Nucleus accumbens (tissue), 56 donors: ENCODE data around the gene CORO1C.
A peak's percentile ranks its signal among the peaks of the same experiment; 100 is the strongest.
"Not testable (repeated sequence)": the region's sequence is repeated elsewhere in the genome, so short reads cannot be mapped to it uniquely, and the experiment has no call there.

Source experiments
- DNase-seq, 56 donors: peaks; one replicate each; lab custom pipeline; 2025; lab: John Stamatoyannopoulos, UW

Gene CORO1C

DNA sequence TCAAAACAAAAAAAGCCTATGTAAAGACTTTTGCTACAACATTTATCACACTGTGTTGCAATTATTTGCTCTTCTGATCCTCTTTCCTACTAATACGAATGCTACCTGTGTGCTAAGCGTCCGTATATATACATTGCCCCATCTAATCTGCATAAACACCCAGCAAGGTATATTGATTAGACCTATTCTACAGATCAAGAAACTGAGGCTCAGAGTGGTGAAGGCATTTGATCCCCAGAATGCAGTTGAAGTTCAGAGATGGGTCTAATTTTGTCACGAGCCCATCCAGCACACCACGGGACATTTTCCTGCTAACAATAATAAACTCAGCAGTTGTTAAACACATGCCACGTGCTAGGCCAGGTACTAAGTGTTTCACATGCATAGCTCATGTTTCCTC, 25.1 kb upstream of the CORO1C start:
- DNase-seq: no peak

DNA sequence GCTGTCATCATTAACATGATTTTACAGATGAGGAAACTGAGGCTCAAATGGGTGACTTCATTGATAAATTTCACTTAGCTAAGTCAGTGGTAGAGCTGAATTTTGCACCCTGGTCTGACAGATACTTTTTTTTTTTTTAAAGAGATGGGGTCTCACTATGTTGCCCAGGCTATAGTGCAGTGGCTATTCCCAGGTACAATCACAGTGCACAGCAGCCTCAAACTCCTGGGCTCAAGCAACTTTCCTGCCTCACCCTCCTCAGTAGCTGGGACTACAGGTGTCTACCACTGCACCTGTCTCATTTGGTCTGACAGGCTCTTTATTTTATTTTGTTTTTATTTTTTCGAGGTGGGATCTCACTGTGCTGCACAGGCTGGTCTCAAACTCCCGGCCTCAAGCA, 24.2 kb upstream of the CORO1C start:
- DNase-seq: no peak

DNA sequence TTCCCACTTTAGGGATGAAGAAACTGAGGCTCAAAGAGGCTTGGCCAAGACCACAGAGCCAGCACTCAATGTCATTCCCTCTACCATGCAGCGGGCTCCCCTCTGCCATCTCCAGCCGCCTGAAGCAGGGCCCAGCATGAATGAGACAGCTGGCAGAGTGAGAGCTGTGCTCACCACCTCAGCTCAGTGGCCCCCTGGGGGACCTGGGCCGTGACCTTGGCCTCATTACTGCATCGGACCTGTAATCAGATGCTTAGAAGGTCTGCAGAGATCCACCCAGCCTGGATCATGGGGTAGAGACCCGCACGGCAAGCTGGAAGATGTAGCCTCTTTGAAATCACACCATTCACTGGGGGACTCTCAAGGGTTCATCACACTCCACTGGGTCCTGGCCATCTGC, 22.7 kb upstream of the CORO1C start:
- DNase-seq: no peak

DNA sequence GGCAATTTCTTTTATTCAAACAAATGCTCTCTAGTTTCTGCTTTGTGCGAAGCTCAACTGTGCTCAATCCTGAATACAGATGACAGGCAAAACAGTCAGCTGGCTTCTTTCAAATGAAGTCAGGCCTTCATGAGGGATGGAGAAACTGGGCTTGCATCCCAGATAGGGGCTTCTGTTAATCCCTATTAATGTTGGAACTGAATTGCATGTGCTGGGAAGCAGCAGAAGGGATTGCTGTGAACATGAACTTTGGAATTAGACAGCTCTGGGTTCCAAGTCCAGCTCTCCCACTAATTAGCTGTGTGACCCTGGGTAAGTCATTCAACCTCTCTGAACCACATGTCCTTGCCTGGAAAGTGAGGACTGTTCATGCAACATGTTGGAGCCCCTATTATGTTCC, 21.1 kb upstream of the CORO1C start:
- peak in 4 of 56 donors; percentile 9 to 22 (median 10) for DNase-seq

DNA sequence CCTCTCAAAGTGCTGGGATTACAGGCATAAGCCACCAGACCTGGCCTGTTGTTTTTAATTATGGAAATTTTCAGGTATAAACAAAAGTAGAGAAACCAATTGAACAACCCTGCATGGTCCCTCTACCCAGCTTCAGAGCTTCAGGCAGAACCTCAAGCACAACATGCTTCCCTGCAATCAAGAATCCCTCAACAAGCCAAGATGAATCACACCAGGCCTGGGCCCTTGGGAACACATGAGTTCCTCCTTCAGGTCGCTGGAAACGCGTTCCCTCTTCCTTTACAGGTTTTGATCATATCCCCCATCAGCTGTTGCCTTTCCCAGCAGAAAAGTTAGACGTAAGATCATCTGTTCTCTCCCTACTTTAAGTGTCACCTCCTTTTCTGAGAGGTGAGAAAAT, 20.5 kb upstream of the CORO1C start:
- no peak for DNase-seq

DNA sequence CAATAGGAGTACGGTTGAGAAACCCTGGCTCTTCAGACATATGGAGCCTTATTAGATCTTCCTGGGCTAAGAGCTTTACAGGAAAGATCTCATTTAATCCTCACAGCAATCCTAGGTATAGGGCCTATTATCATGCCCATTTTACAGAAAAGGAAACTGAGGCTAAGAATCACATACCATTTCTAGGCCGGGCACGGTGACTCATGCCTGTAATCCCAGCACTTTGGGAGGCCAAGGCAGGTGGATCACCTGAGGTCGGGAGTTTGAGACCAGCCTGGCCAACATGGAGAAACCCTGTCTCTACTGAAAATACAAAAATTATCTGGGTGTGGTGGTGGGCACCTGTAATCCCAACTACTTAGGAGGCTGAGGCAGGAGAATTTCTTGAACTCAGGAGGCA, 19.7 kb upstream of the CORO1C start:
- not testable (repeated sequence) for DNase-seq

DNA sequence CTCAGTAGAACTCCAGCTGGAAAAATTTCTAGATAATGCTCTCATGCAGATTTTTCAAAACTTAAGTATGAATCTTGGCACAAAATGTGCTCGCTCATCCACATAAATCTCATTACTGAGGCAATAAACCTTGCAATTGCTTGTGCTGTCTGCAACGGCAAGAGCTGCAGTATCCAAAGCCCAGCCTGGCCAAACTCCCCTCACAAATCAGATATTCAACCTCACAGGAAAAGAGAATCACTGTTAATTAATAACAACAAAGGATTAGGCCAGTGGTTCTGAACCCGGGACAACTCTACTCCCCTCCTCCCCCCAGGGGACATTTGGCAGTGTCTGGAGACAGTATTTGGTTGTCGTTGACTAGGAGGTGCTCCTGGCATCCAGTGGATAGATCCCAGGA, 19.2 kb upstream of the CORO1C start:
- no peak for DNase-seq

DNA sequence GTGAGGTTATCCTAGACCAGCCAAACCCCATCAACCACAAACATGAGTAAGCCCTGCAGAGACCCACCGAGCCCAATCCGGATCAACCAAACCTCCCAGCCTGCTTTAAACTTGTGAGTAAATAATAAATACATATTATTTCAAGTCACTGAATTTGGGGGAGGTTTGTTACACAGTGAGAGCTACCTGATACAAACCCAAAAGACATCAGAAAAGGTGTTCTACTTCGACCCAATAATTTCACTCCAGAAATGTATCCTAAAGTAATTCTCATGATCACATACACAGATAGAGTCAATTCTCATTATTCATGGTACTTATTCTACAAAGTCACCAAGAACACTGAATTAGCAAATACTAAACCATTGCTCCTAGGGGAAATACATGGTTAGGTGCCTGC, 16.2 kb upstream of the CORO1C start:
- DNase-seq: no peak

DNA sequence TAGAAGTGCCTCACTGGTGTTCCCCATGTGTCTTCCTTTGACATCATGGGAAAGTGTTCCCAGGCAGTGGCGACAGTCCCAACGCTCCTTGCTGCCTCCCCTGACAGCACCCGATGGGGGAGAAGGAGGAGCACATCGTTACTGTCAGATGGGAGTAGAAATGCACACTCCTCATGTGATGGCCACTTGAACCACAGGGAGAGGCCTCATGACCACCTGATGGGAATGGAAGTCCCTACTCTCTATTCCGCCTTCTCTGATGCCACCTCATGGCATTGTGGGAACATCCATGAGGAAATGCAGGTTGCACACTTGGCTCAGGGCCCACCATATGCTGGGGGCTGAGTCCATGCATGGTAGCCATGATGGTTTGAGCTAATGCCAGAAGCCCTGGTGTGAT, 14.3 kb upstream of the CORO1C start:
- no peak for DNase-seq

DNA sequence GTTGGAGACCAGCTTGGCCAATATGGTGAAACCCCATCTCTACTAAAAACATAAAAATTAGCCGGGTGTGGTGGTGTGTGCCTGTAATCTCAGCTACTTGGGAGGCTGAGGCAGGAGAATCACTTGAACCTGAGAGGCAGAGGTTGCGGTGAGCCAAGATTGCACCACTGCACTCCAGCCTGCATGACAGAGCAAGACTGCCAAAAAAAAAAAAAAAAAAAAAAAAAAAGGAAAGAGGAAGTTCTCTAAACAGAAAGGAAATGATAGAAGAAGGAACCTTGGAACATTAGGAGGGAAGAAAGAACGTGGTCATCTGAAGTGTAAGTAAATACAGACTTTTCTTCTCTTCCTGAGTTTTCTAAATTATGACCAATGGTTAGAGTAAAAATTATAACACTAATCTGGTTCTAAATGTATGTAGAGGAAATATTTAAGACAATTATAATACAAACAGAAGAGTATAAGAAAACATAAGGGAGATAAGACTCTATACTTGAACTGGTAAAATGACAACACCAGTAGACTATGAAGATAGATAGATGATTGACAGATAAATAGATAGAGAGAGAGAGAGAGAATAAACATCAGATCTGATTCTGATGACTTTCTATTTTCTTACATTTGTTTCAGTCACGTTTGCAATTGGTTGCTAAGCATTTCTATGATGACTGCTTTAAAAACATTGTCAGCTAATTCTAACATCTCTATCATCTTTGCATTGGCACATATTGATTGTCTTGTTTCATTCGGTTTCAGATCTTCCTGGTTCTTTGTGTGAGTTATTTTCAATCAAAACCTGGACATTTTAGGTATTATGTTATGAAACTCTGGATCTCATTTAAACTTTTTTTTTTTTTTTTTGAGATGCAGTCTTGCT, 12.9 kb upstream of the CORO1C start:
- no peak for DNase-seq

DNA sequence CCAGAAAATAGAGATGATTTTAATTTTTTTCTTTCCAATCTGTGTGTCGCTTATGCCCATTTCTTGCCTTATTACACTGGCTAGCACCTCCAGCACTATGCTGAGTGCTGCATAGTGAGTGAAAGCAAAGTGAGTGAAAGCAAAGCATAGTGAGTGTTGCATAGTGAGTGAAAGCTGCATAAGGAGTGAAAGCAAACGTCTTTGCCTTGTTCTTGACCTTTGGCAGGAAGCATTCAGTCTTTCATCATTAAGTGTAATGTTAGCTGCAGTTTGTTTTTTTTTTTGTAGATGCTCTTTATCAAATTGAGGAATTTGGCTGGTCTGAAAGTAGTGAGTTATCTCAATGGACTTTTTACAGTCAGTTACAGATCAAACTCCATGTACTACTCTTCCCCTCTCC, 6.9 kb upstream of the CORO1C start:
- no peak for DNase-seq

DNA sequence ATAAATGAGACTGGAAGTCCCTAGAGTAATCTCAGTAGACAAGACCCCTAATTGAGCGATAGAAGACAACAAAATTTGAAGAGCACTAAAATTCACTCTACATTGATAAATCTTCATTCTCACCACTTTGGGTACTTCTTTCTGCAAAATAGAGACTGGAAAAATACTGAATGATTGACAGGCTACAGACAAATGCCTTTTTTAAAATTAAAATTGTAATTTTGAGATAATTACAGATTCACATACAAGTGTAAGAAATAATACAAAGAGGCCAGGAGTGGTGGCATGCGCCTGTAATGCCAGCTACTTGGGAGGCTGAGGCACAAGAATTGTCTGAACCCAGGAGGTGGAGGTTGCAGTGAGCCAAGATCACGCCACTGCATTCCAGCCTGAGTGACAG, 4.5 kb upstream of the CORO1C start:
- no peak for DNase-seq

DNA sequence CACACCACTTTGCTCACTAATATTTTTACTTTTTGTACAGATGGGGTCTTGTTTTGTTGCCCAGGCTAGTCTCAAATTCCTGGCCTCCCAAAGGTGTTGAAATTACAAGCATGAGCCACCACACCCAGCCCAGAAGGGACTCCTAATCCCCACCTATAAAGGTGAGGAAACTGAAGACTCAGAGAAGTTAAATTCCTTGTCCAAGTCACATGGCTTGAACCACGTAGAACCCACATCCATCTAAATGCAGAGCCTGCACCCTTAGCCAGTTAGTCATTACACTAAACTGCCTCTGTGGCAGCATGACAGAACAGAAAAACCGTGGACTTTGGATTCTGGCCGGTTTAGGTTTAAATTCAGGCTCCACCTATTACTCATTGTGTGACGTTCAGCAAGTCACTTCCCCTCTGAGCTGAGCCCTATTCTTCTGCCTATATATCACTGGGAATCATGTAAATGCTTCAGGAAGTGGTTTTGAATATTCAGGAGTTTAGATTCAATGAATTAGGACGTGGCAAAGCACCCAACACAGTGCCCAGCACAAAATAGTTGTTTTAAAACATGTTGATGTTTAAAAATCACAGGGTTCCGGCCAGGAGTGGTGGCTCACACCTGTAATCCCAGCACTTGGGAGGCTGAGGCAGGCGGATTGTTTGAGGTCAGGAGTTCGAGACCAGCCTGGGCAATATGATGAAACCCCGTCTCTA, 3.0 kb upstream of the CORO1C start:
- no peak for DNase-seq

DNA sequence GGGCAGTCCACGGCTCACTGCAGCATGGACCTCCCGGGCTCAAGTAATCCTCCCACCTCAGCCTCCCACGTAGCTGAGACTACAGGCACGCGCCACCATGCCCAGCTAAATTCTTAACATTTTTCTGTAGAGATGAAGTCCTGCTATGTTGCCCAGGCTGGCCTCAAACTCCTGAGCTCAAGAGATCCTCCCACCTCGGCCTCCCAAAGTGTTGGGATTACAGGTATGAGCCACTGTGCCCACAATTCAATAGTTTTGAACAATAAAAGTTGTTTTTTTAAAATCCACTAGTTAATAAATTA, 1.9 kb upstream of the CORO1C start:
- not testable (repeated sequence) for DNase-seq

DNA sequence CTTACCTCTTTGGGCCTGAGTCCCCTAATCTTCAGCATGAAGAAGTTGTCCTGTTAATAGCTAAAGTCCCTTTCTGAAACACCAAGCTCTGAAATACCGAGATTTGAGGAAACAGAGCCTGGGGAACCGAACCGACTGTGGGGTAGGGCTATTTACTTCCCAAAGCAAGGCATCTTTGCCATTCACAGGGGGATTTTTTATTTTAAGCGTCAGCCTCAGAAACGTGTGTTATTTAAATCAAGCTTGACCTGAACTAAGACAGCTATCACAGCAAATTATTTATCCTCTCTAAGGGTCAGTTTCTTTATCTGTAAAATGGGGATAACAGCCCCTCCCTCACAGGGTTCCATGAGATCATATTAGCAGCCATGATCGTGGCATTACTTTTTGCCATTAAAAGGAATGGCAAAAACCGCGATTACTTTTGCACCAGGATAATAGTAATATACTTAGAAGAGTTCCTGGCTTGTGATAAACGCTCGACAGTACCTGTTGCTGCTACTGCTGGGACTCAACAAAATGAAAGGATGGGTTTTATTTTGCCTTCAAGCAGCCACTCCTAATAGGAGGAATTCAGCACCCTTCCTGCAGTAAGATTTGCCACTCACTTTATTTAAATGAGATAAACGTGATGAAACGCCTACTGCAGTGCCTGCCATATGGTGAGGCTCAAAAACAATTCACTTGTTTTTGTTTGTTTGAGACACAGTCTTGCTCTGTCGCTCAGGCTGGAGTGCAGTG, 1.3 kb upstream of the CORO1C start:
- no peak for DNase-seq

DNA sequence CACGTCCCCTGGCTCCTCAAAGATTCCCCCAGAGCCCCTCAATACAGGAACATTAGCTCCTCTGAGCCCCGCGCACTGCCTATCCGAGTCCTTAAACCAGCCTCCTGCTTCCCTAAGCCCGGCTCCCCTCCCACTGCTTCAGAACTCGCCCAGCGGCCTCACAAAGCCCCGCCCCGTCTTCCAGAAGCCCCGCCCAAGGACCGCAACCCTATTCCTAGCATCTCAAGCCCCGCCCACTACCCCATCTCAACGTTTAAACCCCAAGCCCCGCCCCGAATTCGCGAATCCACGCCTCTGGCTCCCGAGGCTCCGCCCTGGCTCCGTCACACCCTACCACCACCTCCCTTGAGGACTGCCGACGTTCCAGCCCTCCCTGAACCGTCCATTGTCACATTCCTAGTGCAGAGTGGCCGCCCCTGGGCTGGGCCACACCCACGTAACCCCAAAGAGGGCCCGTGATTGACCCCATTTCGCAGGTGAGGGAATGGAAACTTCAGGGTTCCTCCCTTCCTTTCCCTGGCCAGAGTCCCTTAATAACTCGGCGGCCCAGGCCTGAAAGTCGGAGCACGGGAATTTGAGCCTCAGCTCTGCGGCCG, 646 bp upstream of the CORO1C start:
- peak; percentile 82 to 99 (median 96) for DNase-seq

DNA sequence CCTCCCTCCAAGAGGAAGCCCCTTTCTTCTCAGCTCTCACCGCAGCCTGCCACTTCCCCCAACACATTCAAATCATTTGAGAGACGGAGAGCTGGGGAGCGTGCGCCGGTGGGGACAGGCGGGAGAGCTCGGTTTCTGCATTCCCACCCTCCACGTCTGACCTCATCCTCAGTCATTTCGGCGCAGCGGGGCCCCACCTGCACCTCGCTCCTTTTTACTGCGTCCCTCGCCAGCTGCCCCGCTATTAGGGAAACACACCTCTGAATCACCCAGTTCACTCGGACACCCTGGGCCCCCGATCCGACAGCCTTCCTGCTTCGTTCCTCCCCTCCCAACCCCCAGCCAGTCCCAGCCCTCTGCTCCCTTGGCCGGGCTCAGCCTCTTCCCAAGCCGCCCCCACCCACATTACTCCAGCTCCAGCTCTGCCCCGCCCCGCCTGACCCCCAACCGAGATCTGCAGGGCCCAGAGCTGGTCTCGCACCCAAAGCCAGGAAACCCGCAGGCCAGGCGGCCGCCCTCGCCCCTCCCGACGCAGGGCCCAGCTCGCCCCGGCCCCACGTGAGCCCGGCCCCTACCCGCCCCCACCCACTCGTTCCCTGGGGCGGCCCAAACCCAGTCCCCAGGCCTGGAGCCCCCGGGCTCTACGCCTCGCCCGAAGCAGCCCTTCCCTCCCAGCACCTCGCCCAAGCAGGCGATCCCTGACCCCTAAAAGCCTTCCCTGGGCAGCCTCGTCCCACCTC, 783 bp downstream of the CORO1C start:
- DNase-seq: peak in 48 of 56 donors; percentile 21 to 81 (median 52)

DNA sequence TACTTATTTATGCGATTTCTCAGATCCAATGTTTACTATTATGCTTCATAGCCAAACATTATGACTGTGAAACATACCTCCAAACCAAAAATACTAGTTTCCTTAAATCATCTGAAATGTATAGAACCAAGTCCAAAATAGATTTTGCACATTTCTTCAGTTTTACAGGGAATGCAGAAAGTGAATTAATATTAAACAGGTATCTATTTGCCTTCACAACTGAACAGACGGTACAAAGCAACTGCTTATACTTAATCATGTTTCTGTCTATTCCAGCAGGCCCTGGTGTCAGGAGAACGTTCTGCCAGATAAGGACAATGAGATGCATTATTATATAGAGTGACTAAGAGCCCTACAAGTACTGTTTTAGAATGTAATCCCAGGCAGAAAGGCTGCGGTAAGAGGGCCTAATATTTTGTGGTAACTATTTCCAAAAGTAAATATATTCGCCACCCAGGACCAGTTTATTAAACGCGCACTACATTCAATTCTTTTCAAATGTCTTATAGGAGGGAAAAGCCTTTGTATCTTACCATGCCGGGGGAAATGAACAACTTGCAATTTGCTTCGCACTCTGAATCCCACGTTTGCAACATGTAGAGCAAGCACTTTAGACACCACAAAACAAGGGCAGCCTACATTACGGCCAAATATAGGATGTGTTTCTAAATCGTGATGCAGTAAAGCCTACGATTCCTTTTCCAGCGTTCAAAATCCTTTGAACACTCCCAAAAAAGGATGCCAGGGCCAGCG, 1.5 kb downstream of the CORO1C start:
- DNase-seq: peak in 2 of 56 donors; percentile 5 to 43

DNA sequence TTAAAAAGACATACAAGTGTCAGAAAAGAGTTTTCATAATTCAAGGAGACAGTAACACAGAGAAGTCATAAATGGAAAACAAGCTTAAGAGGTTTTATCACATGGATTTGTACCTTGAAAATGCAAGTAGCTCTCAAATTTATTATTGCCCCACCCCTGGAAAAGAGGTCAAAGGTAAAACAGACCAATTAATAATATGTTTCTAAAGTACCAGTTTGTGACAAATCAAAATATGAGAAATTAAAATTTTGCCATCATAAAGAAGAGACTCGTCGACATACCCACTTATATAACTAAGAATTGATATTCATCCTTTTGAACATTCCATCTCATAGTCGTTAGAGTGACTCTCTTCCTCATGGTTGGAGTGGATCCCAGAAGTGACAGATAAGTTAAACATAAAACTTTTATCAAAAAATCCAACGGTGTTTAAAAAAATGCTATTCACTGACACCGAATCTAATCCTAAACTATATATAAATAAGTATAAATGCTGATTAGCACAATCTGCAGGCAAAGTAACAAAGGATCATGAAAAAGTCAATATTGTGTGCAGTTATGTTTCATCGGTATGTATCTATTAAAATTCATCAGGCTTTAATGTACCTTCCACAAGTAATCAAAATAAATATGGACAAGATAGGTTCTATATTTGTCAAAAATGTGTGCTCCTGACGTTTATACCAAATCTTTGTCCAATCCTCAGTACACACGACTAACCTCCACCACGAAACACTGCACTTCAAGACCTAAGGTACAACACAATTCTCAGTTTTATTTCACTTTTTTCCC, 2.3 kb downstream of the CORO1C start:
- DNase-seq: no peak
